ENCODE data around the gene EVPL. TPM values are rescaled to one million over a fixed set of nuclear protein-coding genes. Genes with fewer than 3 reads are reported as not detected.

The EVPL gene
- total and polyA plus RNA-seq, 2 of the 13 experiments (the other 11 are each of a cell fraction or from before 2014, with no cell fraction given) = 2.1 to 8.2 TPM

DNA sequence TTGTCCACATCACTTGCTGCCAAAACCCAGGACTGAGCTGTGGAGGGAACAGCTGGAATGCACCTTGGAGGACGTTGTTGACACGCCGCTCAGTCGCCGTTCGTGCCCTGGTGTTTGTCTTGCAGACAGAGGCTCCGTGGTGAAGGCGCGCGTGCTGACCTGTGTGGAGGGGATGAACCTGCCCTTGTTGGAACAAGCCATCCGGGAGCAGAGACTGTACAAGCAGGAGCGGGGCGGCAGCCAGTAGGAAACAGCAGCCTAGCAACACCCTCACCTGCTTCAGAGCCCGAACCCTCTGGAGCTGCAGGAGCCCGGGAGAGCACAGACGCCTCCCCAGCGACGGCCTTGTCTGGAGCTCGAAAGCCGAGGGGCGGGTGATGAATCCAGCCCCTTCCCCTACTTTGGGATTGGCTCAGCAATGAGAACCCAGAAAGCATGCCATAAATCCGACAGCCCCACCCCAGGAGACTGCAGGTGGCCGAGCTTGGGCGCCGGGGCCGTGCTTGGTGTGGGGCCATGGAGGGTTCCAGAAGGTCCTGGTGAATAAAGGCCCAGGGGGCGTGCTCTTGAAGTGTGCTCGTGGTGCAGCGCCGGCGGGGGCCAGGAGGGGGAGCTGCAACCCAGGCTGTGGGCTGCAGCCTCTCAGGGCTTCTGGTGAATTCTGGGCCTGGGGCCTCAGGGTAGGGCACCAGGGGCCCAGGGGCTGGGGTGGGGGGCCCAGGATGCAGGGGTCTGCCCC lies 26.9 kb downstream of the EVPL start:
- Histone ChIP-seq H3K4me2 (ENCODE audit: low read depth, low read length) (peak overlapping the region; percentile 43), H3K27ac (ENCODE audit: extremely low read length, insufficient read depth, low read length) (peak overlapping the region; percentile 50), H2AFZ (ENCODE audit: low read length) (no peak overlapping the region), H3K9me3 (ENCODE audit: low read length) (no peaks in the 10 kb centered on the region), H3K27me3 (ENCODE audit: control insufficient read depth in 1 of 2, insufficient read depth in 2 of 2, low read length in 2 of 2) (no peaks in the 10 kb centered on the region), H3K9ac (ENCODE audit: insufficient read depth, low read depth, low read length) (peak overlapping the region; percentile 20; the same call in 1 of the 2 replicates), H3K4me3 (replicated peaks in 1 of 3; ENCODE audit: insufficient read depth in 1 of 3, low read depth in 2 of 3, low read length in 3 of 3) (peak overlapping the region in 1 of 3 experiments; percentile 18; a peak in 1 of 6 replicates), H3K36me3 (replicated peaks in 1 of 2; ENCODE audit: control insufficient read depth in 1 of 2, insufficient read depth in 2 of 2, low read length in 2 of 2) (no peaks in the 10 kb centered on the region), H4K20me1 (ENCODE audit: insufficient read depth, low read length) (no peaks in the 10 kb centered on the region), H3K79me2 (ENCODE audit: insufficient read depth, low read length) (no peaks in the 10 kb centered on the region), H3K4me1 (ENCODE audit: insufficient read depth, low read length) (peaks cover 100% of the 10 kb centered on the region)
- POLR2A ChIA-PET = interaction anchor here (0.8 to 14.3 kb wide), 13 partner anchors 10 to 220 kb away, joined by 3 to 481 read pairs (median 4); partner anchors contain the start of genes ACOX1, FBF1, MRPL38 and TEN1
- intact Hi-C loops (cut with micrococcal nuclease; ENCODE audit: unreplicated experiment) (no loop called here), in situ Hi-C loops (cut with HindIII; ENCODE audit: extremely low pct_ligation_motif_present, low pct_unique_long_range_greater_than_20kb) (no loop called here)
- DNase-seq (ENCODE audit: low spot score) (peak; percentile 66), FAIRE-seq (no peak), ATAC-seq (peak; percentile 24)
- 28% methylated on average over 18 of the region's 31 CpGs for whole genome bisulfite sequencing (ENCODE audit: low lambda C conversion rate)
- BruUV-seq (replicated peaks) = no TSS peak
- CTCF ChIA-PET (ENCODE audit: low intra/inter-chr PET ratio, low total read pairs) = interaction anchor here (1.5 kb wide), 1 partner anchor 18 kb away, joined by 4 read pairs; no protein-coding TSS in a partner anchor
- no peak for TF ChIP-seq ZNF800 (CRISPR knock-in tag; IDR thresholded peaks at IDR 0.05)
- no peak for TF ChIP-seq ZNF674 (CRISPR knock-in tag; IDR thresholded peaks at IDR 0.05; ENCODE audit: low read depth)
- peak; percentile 55; the same call in 1 of the 2 replicates for TF ChIP-seq MED1 (CRISPR knock-in tag; IDR thresholded peaks at IDR 0.05)
- TF ChIP-seq NFKB2 (CRISPR knock-in tag; IDR thresholded peaks at IDR 0.05; ENCODE audit: borderline replicate concordance) = peak; percentile 71; the same call in 1 of the 2 replicates
- TF ChIP-seq FOXP1 (IDR thresholded peaks at IDR 0.05) = no peak
- TF ChIP-seq FOXP1 (CRISPR knock-in tag; IDR thresholded peaks at IDR 0.05) = peak; percentile 47; the same call in 1 of the 2 replicates
- TF ChIP-seq MXI1 (IDR thresholded peaks at IDR 0.05; ENCODE audit: borderline replicate concordance, low read depth, low read length) = peak; percentile 48; the same call in 1 of the 3 replicates
- TF ChIP-seq POGK (CRISPR knock-in tag; conservative IDR thresholded peaks at IDR 0.05) = 0 out of 2 replicates have a peak, but pooled peaks have one; percentile 27
- TF ChIP-seq FOXM1 (CRISPR knock-in tag; IDR thresholded peaks at IDR 0.05) = no peak
- no peak for TF ChIP-seq ZNF343 (CRISPR knock-in tag; IDR thresholded peaks at IDR 0.05)
- no peak for TF ChIP-seq ZNF331 (CRISPR knock-in tag; IDR thresholded peaks at IDR 0.05)
- TF ChIP-seq ASH2L (IDR thresholded peaks at IDR 0.05; ENCODE audit: insufficient read length, low read depth, low read length) = peak; percentile 59
- TF ChIP-seq ZFY (CRISPR knock-in tag; IDR thresholded peaks at IDR 0.05) = 0 out of 2 replicates have a peak, but pooled peaks have one; percentile 57
- peak; percentile 72; the same call in 1 of the 2 replicates for TF ChIP-seq SMAD1 (CRISPR knock-in tag; IDR thresholded peaks at IDR 0.05; ENCODE audit: borderline replicate concordance, low read depth)
- no peak for TF ChIP-seq ZNF577 (CRISPR knock-in tag; IDR thresholded peaks at IDR 0.05; ENCODE audit: borderline replicate concordance, low read depth)
- peak; percentile 46 for TF ChIP-seq GATAD2A (CRISPR knock-in tag; IDR thresholded peaks at IDR 0.05)
- TF ChIP-seq HNF4A (CRISPR knock-in tag; IDR thresholded peaks at IDR 0.05) = peak; percentile 32
- peak; percentile 95 for TF ChIP-seq TEAD3 (CRISPR knock-in tag; optimal IDR thresholded peaks at IDR 0.05; ENCODE audit: borderline replicate concordance)

Measured in HepG2 (cell line).